8988T (cell line): ENCODE results near the gene GLDC.

Experiments
- DNase-seq: peaks from one replicate; pipeline ENCODE4 v3.0.0; 2011

GLDC gene

GRCh38 chr9:6616951-6617602 lies 28.5 kb downstream of the GLDC start:
- no peak for DNase-seq

DNA sequence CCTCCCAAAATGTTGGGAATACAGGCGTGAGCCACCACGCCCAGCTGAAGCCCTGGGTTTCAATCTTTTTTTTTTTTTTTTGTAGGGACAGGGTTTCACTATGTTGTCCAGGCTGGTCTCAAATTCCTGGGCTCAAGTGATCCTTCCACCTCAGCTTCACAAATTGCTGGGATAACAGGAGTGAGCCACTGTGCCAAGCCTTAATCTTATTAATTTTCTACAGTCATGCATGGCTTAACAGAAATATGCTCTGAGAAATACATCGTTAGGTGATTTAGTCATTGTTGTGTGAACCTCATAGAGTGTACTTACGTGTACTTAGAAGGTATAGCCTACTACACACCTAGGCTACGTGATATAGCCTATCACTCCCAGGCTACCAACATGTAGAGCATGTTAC lies 31.0 kb downstream of the GLDC start:
- no peak for DNase-seq

GRCh38 chr9:6611865-6612264 lies 33.7 kb downstream of the GLDC start:
- DNase-seq = no peak

GRCh38 chr9:6610073-6610472 lies 35.5 kb downstream of the GLDC start:
- no peak for DNase-seq

- DNase-seq = no peak
Measured at GRCh38 chr9:6609497-6610016, 36.0 kb downstream of the GLDC start.

DNA sequence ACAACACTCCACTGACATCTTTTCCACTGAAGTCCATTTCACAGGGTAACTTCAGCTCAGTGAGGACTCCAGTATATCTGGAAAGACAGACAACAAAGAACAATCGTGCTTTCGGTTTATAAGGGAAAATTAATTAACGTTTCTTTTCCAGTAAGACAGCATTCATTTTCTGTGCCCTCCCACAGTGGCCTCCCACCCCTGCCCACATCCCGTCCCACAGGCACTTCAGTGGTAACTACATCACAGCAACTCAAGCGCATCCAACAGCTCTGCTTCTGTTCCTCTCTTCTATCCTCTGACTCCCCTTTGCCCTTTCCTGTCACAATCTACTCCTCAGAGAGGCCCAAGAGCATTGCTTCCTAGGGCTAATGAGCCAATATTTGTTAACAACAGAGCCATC lies 40.3 kb downstream of the GLDC start:
- no peak for DNase-seq

DNA sequence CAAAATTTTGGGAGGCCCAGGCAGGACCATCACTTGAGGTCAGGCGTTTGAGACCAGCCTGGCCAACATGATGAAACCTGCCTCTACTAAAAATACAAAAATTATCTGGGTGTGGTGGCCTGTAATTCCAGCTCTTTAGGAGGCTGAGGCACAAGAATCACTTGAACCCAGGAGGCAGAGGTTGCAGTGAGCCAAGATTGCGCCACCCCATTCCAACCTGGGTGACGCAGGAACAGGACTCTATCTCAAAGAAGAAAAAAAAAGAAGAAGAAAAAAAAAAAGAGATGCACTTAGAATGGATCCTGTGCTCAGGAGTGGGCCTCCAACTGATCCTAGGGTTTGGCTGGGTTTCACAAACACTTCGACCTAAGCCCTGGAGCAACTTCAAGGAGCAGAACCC lies 45.1 kb downstream of the GLDC start:
- DNase-seq = no peak

DNA sequence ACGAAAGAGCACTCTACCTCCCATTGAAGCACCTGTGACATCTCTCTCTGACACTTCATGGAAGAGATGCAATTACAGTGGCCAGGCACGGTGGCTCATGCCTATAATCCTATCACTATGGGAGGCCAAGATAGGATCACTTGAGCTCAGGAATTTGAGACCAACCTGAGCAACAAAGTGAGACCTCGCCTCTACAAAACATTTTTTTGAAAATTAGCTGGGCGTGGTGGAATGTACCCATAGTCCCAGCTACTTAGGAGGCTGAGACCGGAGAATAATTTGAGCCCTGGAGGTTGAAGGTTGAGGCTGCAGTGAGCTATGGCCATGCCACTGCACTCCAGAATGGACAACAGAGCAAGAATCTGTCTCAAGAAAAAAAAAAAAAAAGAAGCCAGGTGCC lies 45.5 kb downstream of the GLDC start:
- no peak for DNase-seq

DNA sequence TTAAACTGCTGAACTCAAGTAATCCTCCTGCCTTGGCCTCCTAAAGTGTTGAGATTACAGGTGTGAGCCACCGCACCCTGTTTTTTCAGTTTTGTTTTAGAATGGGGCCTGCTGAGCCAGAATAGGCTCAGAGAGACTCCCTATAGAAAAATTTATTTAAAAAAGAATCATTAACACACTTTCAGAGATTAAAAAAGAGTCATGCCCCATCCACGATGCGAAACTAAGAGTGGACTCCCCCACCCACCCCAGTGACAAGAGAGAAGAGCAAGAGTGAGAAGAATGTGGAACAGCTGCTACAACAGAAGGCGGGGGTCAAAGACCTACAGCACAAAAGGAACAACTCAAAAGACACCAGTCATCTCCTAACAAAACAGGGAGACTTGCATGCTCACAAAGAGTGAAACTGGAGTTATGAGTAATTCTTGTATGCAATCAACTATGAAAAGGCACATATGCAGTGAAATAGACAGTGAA lies 47.2 kb downstream of the GLDC start:
- no peak for DNase-seq

GRCh38 chr9:6592791-6593190 lies 52.7 kb downstream of the GLDC start:
- no peak for DNase-seq

GRCh38 chr9:6592231-6592630 lies 53.3 kb downstream of the GLDC start:
- DNase-seq = no peak

DNA sequence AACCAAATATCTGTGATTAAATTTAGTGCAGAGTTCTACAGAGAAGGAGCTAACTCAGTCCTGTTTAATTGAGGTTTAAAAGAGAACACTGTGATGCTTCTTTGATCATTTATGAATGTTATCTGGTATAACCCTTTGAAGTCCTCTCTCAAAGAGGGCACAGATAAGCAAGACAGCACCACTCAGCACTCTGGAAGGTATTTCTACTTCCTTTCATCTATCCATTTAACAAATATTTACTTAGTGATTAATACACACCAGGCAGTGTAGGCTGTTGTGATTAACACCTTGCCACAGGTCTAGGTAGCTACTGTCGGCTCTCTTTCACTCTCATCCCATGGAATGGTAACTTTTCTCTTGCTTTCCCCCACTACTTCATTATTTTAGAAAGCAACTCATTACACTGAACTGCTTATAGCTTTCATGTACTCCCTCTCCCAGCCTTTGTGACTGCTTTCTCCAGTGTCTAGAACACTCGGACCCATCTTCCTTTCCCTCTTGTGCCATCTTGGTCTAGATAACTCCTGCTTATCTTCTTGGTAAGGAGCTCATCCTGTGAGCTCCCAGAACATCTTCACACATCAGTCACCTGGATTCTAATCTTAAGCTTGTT lies 54.7 kb downstream of the GLDC start:
- DNase-seq = no peak

GRCh38 chr9:6590334-6590733 lies 55.2 kb downstream of the GLDC start:
- no peak for DNase-seq

- no peak for DNase-seq
Measured at GRCh38 chr9:6584881-6585597, 60.5 kb downstream of the GLDC start.

- DNase-seq = no peak
Measured at GRCh38 chr9:6581253-6581652, 64.3 kb downstream of the GLDC start.

DNA sequence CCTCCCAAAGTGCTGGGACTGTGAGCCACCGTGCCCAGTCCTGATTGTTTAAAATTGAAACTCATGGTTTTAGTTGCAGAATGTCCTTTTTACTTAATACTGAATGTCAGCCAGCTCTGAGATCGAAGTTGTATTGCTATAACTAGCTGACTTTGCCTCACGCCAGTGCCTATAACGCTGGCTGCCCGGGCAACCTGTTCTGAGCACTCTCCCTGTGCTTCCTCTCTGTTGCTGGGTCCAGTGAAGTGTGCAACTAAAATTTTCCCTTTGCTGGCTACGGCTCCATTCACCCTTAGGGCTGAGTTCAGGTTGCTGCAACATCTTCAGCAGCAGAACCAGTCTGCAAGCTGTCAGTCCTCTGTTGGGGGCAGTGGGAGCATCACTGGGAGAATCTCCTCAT lies 65.9 kb downstream of the GLDC start:
- no peak for DNase-seq

DNA sequence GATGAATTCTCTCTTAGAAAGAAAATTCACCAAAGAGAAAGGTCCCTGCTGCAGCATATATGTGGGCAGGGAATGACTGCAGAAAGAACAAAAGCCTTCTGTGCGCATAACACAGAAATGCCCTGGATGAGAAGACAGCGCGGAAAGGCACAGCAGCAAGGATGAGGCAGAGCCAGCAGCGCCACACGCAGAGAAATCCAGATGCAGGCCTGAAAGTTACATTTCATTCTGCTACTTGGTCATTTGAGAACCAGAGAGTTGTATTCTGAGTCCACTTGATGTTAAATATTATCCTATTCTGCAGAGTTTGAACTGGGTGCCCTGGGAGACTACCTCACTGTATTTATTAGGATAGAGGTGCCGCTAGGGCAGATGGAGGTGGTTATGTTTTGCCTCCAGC lies 68.5 kb downstream of the GLDC start:
- DNase-seq = no peak

DNA sequence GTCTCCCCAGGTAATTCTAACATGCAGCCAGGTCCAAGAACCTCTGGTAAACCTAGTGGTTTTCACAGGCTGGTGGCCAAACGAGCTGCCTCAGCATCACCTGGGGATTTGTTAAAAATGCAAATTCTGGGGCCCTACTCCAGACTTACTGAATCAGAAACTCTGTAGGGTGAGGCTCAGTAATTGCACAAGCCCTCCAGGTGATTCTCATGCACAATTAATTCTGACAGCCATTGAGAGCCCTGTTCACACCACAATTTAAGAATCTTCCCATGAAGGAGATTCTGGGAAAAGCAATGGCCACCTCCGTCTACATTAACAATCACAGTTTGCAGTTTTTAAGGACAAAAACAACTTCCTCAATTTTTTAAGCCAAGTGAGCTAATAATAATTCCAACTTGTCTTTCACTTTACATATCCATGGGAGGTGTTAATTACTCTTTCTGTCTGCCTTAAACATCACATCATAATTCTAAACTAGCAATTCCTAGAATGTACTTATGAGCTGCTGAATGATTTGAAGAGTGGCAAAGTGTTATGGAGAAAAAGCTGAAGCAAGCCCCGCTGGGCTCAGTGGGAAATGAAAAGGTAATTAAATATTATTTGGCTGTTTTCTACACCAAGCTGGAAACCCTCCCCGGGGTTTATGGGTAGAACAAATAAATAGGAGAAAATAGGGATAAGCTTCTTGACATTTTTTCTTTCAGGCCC lies 70.0 kb downstream of the GLDC start:
- no peak for DNase-seq

- DNase-seq = no peak
Measured at GRCh38 chr9:6567140-6567591, 78.4 kb downstream of the GLDC start.

DNA sequence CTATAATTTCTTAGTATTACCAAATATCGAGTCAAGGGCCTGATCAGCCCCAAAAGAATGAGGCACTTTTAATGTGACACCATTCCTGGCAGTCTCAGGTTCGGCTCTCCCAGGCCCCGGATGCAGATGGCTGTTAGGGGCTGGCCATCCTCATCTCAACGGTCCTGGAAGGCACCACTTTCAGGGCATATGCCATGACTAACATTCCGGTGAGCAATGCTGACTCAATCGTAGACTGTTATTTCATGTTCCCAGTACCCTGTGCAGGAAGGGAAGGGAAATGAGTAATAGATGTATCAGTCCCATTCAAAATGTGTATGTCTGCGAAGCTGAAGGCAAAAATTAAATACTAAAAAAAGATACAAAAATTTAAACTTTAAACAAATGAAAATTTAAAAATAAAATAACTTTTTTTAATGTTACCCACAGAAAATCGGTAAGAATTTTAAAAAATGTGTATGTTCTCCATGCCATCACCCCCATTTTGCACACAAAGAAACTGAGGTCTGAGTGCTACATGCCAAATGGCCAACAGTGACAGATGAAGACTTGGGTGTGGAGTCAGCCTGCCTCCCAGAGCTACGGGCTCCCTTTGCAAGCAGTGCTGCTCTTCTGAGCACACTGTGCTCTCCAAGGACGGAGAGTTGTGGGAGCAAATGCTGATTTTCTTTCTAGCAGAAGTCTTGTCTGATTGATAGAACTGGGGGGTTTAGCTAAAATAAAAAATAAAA lies 79.0 kb downstream of the GLDC start:
- DNase-seq = peak; percentile 39

DNA sequence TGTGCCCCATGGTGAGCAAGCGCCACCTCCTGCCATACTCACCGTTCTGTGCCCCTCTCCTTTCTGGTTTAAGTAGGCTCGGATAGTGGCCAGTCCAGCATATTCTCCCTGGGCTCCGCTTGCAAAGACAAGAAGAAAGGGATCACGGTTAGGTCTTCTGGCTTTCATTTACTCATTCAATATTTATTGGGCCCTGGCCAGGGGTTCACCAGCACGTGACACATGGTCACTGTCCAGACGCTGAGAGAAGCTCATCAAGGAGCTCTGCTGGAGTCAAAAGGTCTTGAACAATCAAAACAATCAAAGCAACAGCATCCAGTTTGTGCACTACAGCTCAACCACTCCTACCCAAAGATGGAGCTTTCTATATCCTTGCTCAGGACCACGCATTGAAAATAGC lies 80.2 kb downstream of the GLDC start:
- DNase-seq = no peak

DNA sequence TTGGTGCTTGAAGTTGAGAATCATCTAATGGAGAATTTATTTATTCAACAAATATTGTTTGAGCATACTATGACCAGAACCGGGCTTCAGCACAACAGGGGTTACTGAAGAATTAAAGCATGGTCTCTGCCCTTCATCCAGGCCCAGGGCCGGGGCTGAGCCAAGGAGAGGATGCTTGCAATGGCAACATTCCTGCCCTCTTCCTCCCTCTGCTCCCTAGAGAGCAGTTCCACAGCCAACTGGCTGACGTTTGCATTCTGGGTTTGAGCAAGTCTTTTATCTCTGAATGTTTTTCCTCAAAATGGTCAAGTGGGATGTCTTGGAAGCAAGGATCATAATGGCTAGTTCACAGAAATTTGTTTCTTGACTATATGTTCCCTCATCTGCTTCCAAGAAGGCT lies 80.7 kb downstream of the GLDC start:
- DNase-seq = no peak

- DNase-seq = no peak
Measured at GRCh38 chr9:6564360-6564759, 81.2 kb downstream of the GLDC start.
